ENCODE measurements around the gene CD22.

- TF ChIP-seq POLR2A (IDR thresholded peaks at IDR 0.05) (no peak), CTCF (IDR thresholded peaks at IDR 0.05) (no peak)
Observed at GRCh38 chr19:35297922-35298321, 31.1 kb upstream of the CD22 start.

All from sigmoid colon (tissue), 3 donors.